Neural cell (in vitro differentiated cells): ENCODE data around the gene PPFIA1. TPM values are rescaled to one million over a fixed set of nuclear protein-coding genes. Genes with fewer than 3 reads are reported as not detected.

Experiments
- H2AFZ ChIP-seq: fragments of 200-600, 300-800 bp; sonication (generic), shearing (Covaris generic); 2 replicates; pipeline ENCODE4 v1.6.0; 2014; ENCODE audit warnings: low read depth, mild to moderate bottlenecking, antibody characterized with exemption, low read length, moderate library complexity
- H3F3A ChIP-seq: fragments of 200-600 bp; shearing (Covaris generic); 2 replicates; pipeline ENCODE4 v1.6.1; 2016; ENCODE audit warnings: mild to moderate bottlenecking, moderate library complexity, mixed read lengths, antibody characterized with exemption, low read length; ENCODE audit not compliant: insufficient read depth, poor library complexity, severe bottlenecking
- H3K27ac ChIP-seq: fragments of 200-600, 300-800 bp; sonication (generic), shearing (Covaris generic); 2 replicates; pipeline ENCODE4 v1.5.1; 2014; ENCODE audit warnings: mild to moderate bottlenecking, low read length, moderate library complexity
- H3K27me3 ChIP-seq: fragments of 300-800, 200-600 bp; sonication (generic), shearing (Covaris generic); 2 replicates; pipeline ENCODE4 v1.6.0; 2014; ENCODE audit warnings: mild to moderate bottlenecking, low read depth, low read length, moderate library complexity; ENCODE audit not compliant: insufficient read depth
- H3K36me3 ChIP-seq: fragments of 300-800, 200-600 bp; sonication (generic), shearing (Covaris generic); 2 replicates; pipeline ENCODE4 v1.5.1; 2014; ENCODE audit warnings: mild to moderate bottlenecking, antibody characterized with exemption, low read length, moderate library complexity; ENCODE audit not compliant: insufficient read depth
- H3K4me2 ChIP-seq: fragments of 300-800, 200-600 bp; sonication (generic), shearing (Covaris generic); 2 replicates; pipeline ENCODE4 v1.6.0; 2014; ENCODE audit warnings: mild to moderate bottlenecking, low read length
- H3K4me3 ChIP-seq: fragments of 300-800, 200-600 bp; sonication (generic), shearing (Covaris generic); 2 replicates; pipeline ENCODE4 v1.5.1; 2014; ENCODE audit warnings: mild to moderate bottlenecking, low read length, moderate library complexity
- H3K79me2 ChIP-seq: fragments of 200-600 bp; shearing (Covaris generic); replicated peaks from 2 replicates; pipeline ENCODE4 v1.6.0; 2014; ENCODE audit warnings: mild to moderate bottlenecking, low read length, moderate library complexity; ENCODE audit not compliant: insufficient read depth
- H3K9ac ChIP-seq: fragments of 300-800, 200-600 bp; sonication (generic), shearing (Covaris generic); 2 replicates; pipeline ENCODE4 v1.6.1; 2016; ENCODE audit warnings: mild to moderate bottlenecking, low read length, mixed read lengths
- H3K9me2 ChIP-seq: fragments of 200-600 bp; shearing (Covaris generic); 2 replicates; pipeline ENCODE4 v1.6.1; 2016; ENCODE audit warnings: mild to moderate bottlenecking, low read length, mixed read lengths; ENCODE audit not compliant: insufficient read depth
- H3K9me3 ChIP-seq: fragments of 200-600, 300-800 bp; sonication (generic), shearing (Covaris generic); 2 replicates; pipeline ENCODE4 v1.6.1; 2016; ENCODE audit warnings: mild to moderate bottlenecking, mixed run types, low read length, moderate library complexity, mixed read lengths
- H4K20me1 ChIP-seq: fragments of 200-600 bp; shearing (Covaris generic); 2 replicates; pipeline ENCODE4 v1.6.1; 2016; ENCODE audit warnings: mild to moderate bottlenecking, mixed run types; ENCODE audit not compliant: insufficient read depth
- EP300 ChIP-seq: fragments of 450-650 bp; conservative IDR thresholded peaks from 2 replicates; pipeline ENCODE4 v1.6.1; 2014; ENCODE audit warnings: antibody characterized with exemption, mild to moderate bottlenecking, moderate library complexity; ENCODE audit not compliant: poor library complexity, severe bottlenecking
- EZH2 ChIP-seq: fragments of 200-600, 300-800 bp; shearing (Covaris generic), sonication (generic); IDR thresholded peaks from 2 replicates; pipeline ENCODE4 v1.6.1; 2014; ENCODE audit warnings: antibody characterized with exemption, low read length, borderline replicate concordance, mild to moderate bottlenecking; ENCODE audit not compliant: insufficient read depth, poor library complexity, severe bottlenecking
- MXI1 ChIP-seq: fragments of 450-650 bp; conservative IDR thresholded peaks from 2 replicates; pipeline ENCODE4 v1.6.1; 2014; ENCODE audit warnings: antibody characterized with exemption, mild to moderate bottlenecking; ENCODE audit not compliant: poor library complexity, severe bottlenecking
- POLR2AphosphoS5 ChIP-seq: IDR thresholded peaks from 2 replicates; pipeline ENCODE4 v1.6.1; 2012
- RAD21 ChIP-seq: fragments of 450-650 bp; conservative IDR thresholded peaks from 2 replicates; pipeline ENCODE4 v1.6.1; 2014; ENCODE audit warnings: antibody characterized with exemption, mild to moderate bottlenecking, moderate library complexity
- SMC3 ChIP-seq: fragments of 450-650 bp; conservative IDR thresholded peaks from 2 replicates; pipeline ENCODE4 v1.6.1; 2014; ENCODE audit warnings: antibody characterized with exemption, mild to moderate bottlenecking, moderate library complexity; ENCODE audit not compliant: poor library complexity
- TAF1 ChIP-seq: IDR thresholded peaks from 2 replicates; pipeline ENCODE4 v1.6.1; 2012; ENCODE audit warnings: low read depth
- polyA plus RNA-seq: library from polyadenylated mRNA; depleted of rRNA; stranded (reverse); fragments of >200 nt; gene quantifications from 2 replicates; pipeline ENCODE4 v1.2.3, GENCODE V29; 2014
- TF ChIP-seq, protein P1 (sequence below): IDR thresholded peaks from 2 replicates; pipeline ENCODE4 v1.6.1; 2012; ENCODE audit warnings: borderline replicate concordance
- TF ChIP-seq, protein P2 (sequence below): fragments of 450-650 bp; IDR thresholded peaks from 2 replicates; pipeline ENCODE4 v1.5.1; 2014; ENCODE audit warnings: antibody characterized with exemption, mild to moderate bottlenecking, moderate library complexity; ENCODE audit not compliant: poor library complexity, severe bottlenecking

PPFIA1 gene
- polyA plus RNA-seq, 1 donor from 2014 or later, result 48.9 TPM

GRCh38 chr11:70247042-70247709 is 23.3 kb upstream of the PPFIA1 start:
- no peaks in the 10 kb centered on the region for H3K36me3 ChIP-seq
- H4K20me1 ChIP-seq, result no peaks in the 10 kb centered on the region
- no peak overlapping the region for H3K4me3 ChIP-seq
- H3K9me2 ChIP-seq, result no peaks in the 10 kb centered on the region
- no peak overlapping the region for H2AFZ ChIP-seq
- no peak overlapping the region for H3K9ac ChIP-seq
- no peaks in the 10 kb centered on the region for H3K27me3 ChIP-seq
- no peaks in the 10 kb centered on the region for H3K79me2 ChIP-seq
- H3K4me2 ChIP-seq, result no peak overlapping the region
- TF ChIP-seq, protein P1, sequence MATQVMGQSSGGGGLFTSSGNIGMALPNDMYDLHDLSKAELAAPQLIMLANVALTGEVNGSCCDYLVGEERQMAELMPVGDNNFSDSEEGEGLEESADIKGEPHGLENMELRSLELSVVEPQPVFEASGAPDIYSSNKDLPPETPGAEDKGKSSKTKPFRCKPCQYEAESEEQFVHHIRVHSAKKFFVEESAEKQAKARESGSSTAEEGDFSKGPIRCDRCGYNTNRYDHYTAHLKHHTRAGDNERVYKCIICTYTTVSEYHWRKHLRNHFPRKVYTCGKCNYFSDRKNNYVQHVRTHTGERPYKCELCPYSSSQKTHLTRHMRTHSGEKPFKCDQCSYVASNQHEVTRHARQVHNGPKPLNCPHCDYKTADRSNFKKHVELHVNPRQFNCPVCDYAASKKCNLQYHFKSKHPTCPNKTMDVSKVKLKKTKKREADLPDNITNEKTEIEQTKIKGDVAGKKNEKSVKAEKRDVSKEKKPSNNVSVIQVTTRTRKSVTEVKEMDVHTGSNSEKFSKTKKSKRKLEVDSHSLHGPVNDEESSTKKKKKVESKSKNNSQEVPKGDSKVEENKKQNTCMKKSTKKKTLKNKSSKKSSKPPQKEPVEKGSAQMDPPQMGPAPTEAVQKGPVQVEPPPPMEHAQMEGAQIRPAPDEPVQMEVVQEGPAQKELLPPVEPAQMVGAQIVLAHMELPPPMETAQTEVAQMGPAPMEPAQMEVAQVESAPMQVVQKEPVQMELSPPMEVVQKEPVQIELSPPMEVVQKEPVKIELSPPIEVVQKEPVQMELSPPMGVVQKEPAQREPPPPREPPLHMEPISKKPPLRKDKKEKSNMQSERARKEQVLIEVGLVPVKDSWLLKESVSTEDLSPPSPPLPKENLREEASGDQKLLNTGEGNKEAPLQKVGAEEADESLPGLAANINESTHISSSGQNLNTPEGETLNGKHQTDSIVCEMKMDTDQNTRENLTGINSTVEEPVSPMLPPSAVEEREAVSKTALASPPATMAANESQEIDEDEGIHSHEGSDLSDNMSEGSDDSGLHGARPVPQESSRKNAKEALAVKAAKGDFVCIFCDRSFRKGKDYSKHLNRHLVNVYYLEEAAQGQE, result no peak
- TF ChIP-seq EP300 (no peak), MXI1 (no peak), SMC3 (no peak), POLR2AphosphoS5 (no peak), TAF1 (no peak), EZH2 (no peak), RAD21 (no peak)
- TF ChIP-seq, protein P2, sequence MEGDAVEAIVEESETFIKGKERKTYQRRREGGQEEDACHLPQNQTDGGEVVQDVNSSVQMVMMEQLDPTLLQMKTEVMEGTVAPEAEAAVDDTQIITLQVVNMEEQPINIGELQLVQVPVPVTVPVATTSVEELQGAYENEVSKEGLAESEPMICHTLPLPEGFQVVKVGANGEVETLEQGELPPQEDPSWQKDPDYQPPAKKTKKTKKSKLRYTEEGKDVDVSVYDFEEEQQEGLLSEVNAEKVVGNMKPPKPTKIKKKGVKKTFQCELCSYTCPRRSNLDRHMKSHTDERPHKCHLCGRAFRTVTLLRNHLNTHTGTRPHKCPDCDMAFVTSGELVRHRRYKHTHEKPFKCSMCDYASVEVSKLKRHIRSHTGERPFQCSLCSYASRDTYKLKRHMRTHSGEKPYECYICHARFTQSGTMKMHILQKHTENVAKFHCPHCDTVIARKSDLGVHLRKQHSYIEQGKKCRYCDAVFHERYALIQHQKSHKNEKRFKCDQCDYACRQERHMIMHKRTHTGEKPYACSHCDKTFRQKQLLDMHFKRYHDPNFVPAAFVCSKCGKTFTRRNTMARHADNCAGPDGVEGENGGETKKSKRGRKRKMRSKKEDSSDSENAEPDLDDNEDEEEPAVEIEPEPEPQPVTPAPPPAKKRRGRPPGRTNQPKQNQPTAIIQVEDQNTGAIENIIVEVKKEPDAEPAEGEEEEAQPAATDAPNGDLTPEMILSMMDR, result no peak
- no peak overlapping the region for H3K27ac ChIP-seq
- H3K9me3 ChIP-seq, result no peaks in the 10 kb centered on the region
- no peaks in the 10 kb centered on the region for H3F3A ChIP-seq

DNA sequence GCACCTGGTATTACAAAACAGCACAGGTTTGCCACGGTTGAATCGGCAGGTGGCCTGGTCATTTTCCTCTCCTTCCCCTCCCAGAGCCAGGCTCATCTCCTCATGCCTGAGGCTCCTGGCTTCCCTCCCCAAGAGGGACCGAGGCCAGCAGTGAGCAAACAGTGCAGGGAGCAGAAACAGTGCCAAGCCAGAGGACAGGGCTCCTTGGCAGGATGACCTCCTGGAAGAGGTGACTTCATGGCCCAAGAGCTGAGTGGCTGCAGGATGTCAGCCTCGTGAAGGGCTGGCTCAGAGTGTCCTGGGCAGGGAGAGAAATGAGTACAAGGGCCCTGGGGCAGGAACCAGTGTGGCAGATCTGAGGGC is 22.8 kb upstream of the PPFIA1 start:
- H2AFZ ChIP-seq, result no peak overlapping the region
- H4K20me1 ChIP-seq, result no peaks in the 10 kb centered on the region
- no peak overlapping the region for H3K27ac ChIP-seq

More for the DNA sequence above, 22.8 kb upstream of the PPFIA1 start:
- no peak overlapping the region for H3K9ac ChIP-seq
- TF ChIP-seq MXI1, result no peak
- TF ChIP-seq, protein P2, result no peak
- TF ChIP-seq EP300, result no peak
- TF ChIP-seq TAF1, result no peak
- TF ChIP-seq, protein P1, result no peak
- TF ChIP-seq SMC3, result no peak
- TF ChIP-seq POLR2AphosphoS5, result no peak
- no peak for TF ChIP-seq EZH2
- TF ChIP-seq RAD21, result no peak
- no peaks in the 10 kb centered on the region for H3K9me2 ChIP-seq
- H3F3A ChIP-seq, result no peaks in the 10 kb centered on the region
- no peaks in the 10 kb centered on the region for H3K79me2 ChIP-seq
- no peaks in the 10 kb centered on the region for H3K27me3 ChIP-seq
- H3K4me2 ChIP-seq, result no peak overlapping the region
- H3K4me3 ChIP-seq, result no peak overlapping the region
- H3K9me3 ChIP-seq, result no peaks in the 10 kb centered on the region
- no peaks in the 10 kb centered on the region for H3K36me3 ChIP-seq
